ENCODE results near the gene C1orf198.
A peak's percentile ranks its signal among the peaks of the same experiment; 100 is the strongest.

The C1orf198 gene

GRCh38 chr1:230797942-230798365 lies 70.4 kb downstream of the C1orf198 start:
- TF ChIP-seq CTCF (IDR thresholded peaks at IDR 0.05; ENCODE audit: insufficient read depth, low read depth, low read length, missing control alignments) = peak; percentile 20
- DNase-seq (ENCODE audit: low read depth) = peak; percentile 22
- H3K4me3 ChIP-seq (ENCODE audit: low read depth, low read length) = no peak overlapping the region

- no peak for DNase-seq (ENCODE audit: low read depth)
- H3K4me3 ChIP-seq (ENCODE audit: low read depth, low read length) = no peak overlapping the region
- TF ChIP-seq CTCF (IDR thresholded peaks at IDR 0.05; ENCODE audit: insufficient read depth, low read depth, low read length, missing control alignments) = no peak
Measured at GRCh38 chr1:230797376-230797920, 70.9 kb downstream of the C1orf198 start.

- no peak for DNase-seq (ENCODE audit: low read depth)
- TF ChIP-seq CTCF (IDR thresholded peaks at IDR 0.05; ENCODE audit: insufficient read depth, low read depth, low read length, missing control alignments) = no peak
- no peak overlapping the region for H3K4me3 ChIP-seq (ENCODE audit: low read depth, low read length)
Measured at GRCh38 chr1:230796626-230797025, 71.7 kb downstream of the C1orf198 start.

GRCh38 chr1:230794871-230795605 lies 73.3 kb downstream of the C1orf198 start:
- H3K4me3 ChIP-seq (ENCODE audit: low read depth, low read length) = no peak overlapping the region
- DNase-seq (ENCODE audit: low read depth) = no peak
- TF ChIP-seq CTCF (IDR thresholded peaks at IDR 0.05; ENCODE audit: insufficient read depth, low read depth, low read length, missing control alignments) = no peak

GRCh38 chr1:230794431-230794830 lies 73.9 kb downstream of the C1orf198 start:
- no peak for DNase-seq (ENCODE audit: low read depth)
- H3K4me3 ChIP-seq (ENCODE audit: low read depth, low read length) = no peak overlapping the region
- TF ChIP-seq CTCF (IDR thresholded peaks at IDR 0.05; ENCODE audit: insufficient read depth, low read depth, low read length, missing control alignments) = no peak

GRCh38 chr1:230793463-230793745 lies 74.9 kb downstream of the C1orf198 start:
- no peak overlapping the region for H3K4me3 ChIP-seq (ENCODE audit: low read depth, low read length)
- no peak for TF ChIP-seq CTCF (IDR thresholded peaks at IDR 0.05; ENCODE audit: insufficient read depth, low read depth, low read length, missing control alignments)
- no peak for DNase-seq (ENCODE audit: low read depth)
